Glomerular visceral epithelial cell (primary cell): Measurements from ENCODE around the gene DLG1.
"Not testable (repeated sequence)": the region's sequence is repeated elsewhere in the genome, so short reads cannot be mapped to it uniquely, and the experiment has no call there.

Experiments
- DNase-seq: peaks from one replicate; pipeline ENCODE4 v3.0.0-alpha.2; 2016; ENCODE audit errors: extremely low spot score

DLG1 gene

GRCh38 chr3:197289726-197290125, 8.7 kb downstream of the DLG1 start:
- no peak for DNase-seq

GRCh38 chr3:197286678-197287077, 11.7 kb downstream of the DLG1 start:
- no peak for DNase-seq

- DNase-seq, result no peak
Measured at GRCh38 chr3:197285557-197285956, 12.9 kb downstream of the DLG1 start.

GRCh38 chr3:197283045-197283444, 15.4 kb downstream of the DLG1 start:
- DNase-seq, result no peak

GRCh38 chr3:197281849-197282248, 16.6 kb downstream of the DLG1 start:
- no peak for DNase-seq

GRCh38 chr3:197280156-197280555, 18.3 kb downstream of the DLG1 start:
- no peak for DNase-seq

- DNase-seq, result no peak
Measured at GRCh38 chr3:197278933-197279332, 19.5 kb downstream of the DLG1 start.

- not testable (repeated sequence) for DNase-seq
Measured at GRCh38 chr3:197276808-197277207, 21.6 kb downstream of the DLG1 start.

GRCh38 chr3:197270558-197271317, 27.7 kb downstream of the DLG1 start:
- DNase-seq, result no peak

- no peak for DNase-seq
Measured at GRCh38 chr3:197269024-197269423, 29.4 kb downstream of the DLG1 start.

- no peak for DNase-seq
Measured at GRCh38 chr3:197268294-197268693, 30.1 kb downstream of the DLG1 start.

GRCh38 chr3:197266331-197266730, 32.1 kb downstream of the DLG1 start:
- DNase-seq, result no peak

- DNase-seq, result no peak
Measured at GRCh38 chr3:197262709-197263108, 35.7 kb downstream of the DLG1 start.

- DNase-seq, result no peak
Measured at GRCh38 chr3:197261164-197261509, 37.3 kb downstream of the DLG1 start.

GRCh38 chr3:197260491-197261163, 37.8 kb downstream of the DLG1 start:
- no peak for DNase-seq

GRCh38 chr3:197259096-197259495, 39.3 kb downstream of the DLG1 start:
- no peak for DNase-seq

- no peak for DNase-seq
Measured at GRCh38 chr3:197258168-197258755, 40.1 kb downstream of the DLG1 start.

- no peak for DNase-seq
Measured at GRCh38 chr3:197257711-197258110, 40.7 kb downstream of the DLG1 start.

GRCh38 chr3:197256836-197257444, 41.5 kb downstream of the DLG1 start:
- DNase-seq, result peak; percentile 48

GRCh38 chr3:197256104-197256503, 42.3 kb downstream of the DLG1 start:
- no peak for DNase-seq

- DNase-seq, result no peak
Measured at GRCh38 chr3:197253238-197253947, 45.0 kb downstream of the DLG1 start.

GRCh38 chr3:197249542-197249941, 48.9 kb downstream of the DLG1 start:
- no peak for DNase-seq
